Panc1 (cell line): ENCODE measurements around the gene GPS2.

Source experiments
- POLR2AphosphoS5 ChIP-seq: IDR thresholded peaks from 2 replicates; pipeline ENCODE4 v1.6.1; 2012; ENCODE audit warnings: mild to moderate bottlenecking, low read depth, low read length, moderate library complexity
- TCF7L2 ChIP-seq: IDR thresholded peaks from 2 replicates; pipeline ENCODE4 v1.6.1; 2011; ENCODE audit warnings: mild to moderate bottlenecking, low read depth, low read length, inconsistent platforms
- TF ChIP-seq, protein P1 (sequence below): fragments of 450-650 bp; IDR thresholded peaks from 2 replicates; pipeline ENCODE4 v1.5.1; 2017; ENCODE audit warnings: mild to moderate bottlenecking

DNA sequence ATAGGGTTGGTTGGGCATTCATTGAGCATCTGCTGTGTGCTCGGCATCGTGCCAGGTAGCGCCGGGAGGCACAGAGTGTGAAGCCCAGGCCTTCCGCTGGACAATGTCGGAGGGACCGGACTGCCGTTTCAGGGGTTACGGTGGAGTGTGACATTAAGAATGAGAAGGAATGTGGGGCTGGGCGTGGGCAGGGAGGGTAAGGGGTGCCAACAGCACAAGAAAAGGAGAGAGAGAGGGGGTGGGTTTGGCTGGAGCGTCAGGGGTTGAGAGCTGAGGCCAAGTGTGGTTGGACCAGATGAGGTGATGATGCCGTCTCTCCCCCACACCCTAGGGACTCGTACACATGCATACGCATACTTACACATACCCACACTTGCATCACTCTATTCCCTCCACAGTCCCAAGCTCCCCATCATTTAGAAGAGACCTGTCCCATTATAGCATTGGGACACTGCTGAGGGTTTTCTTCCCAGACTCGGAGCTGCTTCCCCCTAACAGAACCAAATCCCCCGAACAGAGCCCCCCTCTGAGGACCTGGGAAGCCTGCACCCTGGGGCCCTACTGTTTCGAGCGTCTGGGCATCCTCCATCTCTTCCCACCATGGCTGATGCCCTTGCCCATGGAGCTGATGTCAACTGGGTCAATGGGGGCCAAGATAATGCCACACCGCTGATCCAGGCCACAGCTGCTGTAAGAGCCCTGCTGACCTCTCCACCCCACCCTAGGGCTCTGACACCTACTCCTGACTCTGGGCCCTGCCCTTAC lies 33.5 kb upstream of the GPS2 start:
- TF ChIP-seq, protein P1, sequence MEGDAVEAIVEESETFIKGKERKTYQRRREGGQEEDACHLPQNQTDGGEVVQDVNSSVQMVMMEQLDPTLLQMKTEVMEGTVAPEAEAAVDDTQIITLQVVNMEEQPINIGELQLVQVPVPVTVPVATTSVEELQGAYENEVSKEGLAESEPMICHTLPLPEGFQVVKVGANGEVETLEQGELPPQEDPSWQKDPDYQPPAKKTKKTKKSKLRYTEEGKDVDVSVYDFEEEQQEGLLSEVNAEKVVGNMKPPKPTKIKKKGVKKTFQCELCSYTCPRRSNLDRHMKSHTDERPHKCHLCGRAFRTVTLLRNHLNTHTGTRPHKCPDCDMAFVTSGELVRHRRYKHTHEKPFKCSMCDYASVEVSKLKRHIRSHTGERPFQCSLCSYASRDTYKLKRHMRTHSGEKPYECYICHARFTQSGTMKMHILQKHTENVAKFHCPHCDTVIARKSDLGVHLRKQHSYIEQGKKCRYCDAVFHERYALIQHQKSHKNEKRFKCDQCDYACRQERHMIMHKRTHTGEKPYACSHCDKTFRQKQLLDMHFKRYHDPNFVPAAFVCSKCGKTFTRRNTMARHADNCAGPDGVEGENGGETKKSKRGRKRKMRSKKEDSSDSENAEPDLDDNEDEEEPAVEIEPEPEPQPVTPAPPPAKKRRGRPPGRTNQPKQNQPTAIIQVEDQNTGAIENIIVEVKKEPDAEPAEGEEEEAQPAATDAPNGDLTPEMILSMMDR: no peak
- TF ChIP-seq POLR2AphosphoS5 (no peak), TCF7L2 (no peak)
